ENCODE results near the gene TUBGCP3.
A peak's percentile ranks its signal among the peaks of the same experiment; 100 is the strongest.

The TUBGCP3 gene

DNA sequence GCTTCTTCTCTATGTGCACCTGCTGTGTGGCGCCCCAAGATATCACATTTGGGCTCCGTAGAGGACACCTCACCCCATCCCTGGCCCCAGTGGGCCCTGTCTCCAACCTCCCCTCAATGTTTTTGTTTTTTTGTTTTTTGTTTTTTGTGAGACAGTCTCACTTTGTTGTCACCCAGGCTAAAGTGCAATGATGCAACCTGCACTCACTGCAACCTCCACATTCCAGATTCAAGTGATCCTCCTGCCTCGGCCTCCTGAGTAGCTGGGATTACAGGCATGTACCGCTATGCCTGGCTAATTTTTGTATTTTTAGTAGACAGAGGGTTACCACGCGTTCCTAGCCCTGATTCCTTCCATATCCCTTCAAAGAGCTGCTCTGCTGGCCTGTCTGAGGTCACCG is 26.9 kb upstream of the TUBGCP3 start:
- no peak for DNase-seq (ENCODE audit: low spot score)
- TF ChIP-seq, protein P1, sequence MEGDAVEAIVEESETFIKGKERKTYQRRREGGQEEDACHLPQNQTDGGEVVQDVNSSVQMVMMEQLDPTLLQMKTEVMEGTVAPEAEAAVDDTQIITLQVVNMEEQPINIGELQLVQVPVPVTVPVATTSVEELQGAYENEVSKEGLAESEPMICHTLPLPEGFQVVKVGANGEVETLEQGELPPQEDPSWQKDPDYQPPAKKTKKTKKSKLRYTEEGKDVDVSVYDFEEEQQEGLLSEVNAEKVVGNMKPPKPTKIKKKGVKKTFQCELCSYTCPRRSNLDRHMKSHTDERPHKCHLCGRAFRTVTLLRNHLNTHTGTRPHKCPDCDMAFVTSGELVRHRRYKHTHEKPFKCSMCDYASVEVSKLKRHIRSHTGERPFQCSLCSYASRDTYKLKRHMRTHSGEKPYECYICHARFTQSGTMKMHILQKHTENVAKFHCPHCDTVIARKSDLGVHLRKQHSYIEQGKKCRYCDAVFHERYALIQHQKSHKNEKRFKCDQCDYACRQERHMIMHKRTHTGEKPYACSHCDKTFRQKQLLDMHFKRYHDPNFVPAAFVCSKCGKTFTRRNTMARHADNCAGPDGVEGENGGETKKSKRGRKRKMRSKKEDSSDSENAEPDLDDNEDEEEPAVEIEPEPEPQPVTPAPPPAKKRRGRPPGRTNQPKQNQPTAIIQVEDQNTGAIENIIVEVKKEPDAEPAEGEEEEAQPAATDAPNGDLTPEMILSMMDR (IDR thresholded peaks at IDR 0.05; ENCODE audit: extremely low read depth, missing control alignments), result no peak

DNA sequence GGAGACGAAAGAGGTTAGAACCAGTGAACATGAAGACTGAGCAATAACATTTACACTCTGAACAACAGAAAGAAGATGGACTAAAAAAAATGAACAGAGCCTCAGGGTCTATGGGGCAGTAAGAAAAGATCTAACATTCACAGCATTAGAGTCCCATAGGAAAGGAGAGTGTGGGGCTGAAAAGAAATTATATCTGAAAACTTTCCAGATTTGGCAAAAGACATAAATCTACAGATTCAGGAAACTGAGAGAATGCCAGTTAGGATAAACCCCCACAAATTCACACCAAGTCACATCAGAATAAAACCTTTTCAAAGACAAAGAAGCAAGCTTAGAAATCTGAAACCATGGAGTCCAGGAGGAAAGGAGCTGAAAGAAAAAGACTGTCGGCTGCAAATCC is 20.3 kb upstream of the TUBGCP3 start:
- TF ChIP-seq, protein P1 (IDR thresholded peaks at IDR 0.05; ENCODE audit: extremely low read depth, missing control alignments), result no peak

DNA sequence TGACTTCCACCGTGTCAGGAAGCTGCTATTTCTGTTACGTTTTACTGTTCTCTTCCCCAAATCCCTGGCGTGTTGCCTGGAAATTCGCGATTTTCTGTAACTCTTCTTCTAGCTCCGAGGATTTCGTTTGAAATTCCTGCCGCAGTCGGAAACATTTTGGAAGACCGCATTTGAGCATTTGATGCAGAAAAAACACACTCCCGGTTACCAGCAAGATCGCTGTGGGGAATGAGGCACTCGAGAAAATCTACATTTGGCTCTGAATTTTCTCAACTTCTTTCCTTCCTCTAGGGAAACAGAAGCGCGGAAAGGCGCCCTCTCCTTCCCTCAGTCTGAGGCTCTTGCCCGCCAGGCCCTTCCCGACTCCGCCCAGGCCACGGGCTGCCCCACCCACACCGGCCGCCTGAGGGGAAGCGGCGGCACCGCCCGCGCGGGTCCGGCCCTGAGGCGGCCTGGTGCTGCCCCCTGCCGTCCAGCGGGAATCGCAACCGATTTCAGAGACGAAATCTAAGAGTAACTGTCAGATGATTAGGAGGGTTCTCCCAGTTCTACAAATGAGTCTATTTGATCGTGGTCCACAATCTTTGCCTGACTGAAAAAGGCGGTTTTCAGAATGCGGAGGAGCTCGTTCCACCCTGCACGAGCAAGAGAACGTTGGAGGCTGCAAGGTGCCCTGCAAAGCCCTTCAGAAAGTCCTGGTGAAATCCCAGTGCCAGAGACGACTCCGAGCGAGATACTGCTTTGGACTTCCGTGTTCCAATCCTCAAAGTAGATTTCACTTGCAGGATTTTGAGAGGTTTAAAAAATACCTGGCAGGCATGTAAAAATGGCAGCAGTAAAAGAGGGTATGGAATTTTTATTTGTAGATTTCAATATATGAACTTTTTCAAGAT is 18.4 kb upstream of the TUBGCP3 start:
- DNase-seq (ENCODE audit: low spot score), result peak; percentile 94
- TF ChIP-seq, protein P1 (IDR thresholded peaks at IDR 0.05; ENCODE audit: extremely low read depth, missing control alignments), result peak; percentile 80

More for the DNA sequence above, 20.3 kb upstream of the TUBGCP3 start:
- DNase-seq (ENCODE audit: low spot score), result no peak

DNA sequence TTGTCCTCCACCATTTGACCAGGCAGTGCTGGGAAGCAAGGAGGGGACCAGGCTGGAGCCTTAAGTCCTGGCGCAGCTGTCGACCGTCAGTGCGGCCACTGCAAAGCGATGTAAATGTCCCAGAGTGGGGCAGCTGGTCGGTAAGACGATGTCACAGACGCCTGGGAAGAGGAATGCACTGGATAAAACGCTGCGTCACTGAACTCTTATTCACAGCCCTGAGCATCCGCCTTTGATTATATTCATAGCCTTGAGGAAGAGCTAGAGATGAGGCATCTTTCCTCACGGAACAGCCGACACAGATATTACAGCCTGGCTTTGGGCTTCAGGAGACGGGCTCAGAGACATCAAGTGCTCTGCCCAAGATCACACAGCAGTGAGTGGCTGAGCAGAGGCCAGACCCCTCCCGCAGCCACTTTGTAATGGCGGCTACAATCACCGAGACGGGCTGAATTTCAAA is 17.6 kb upstream of the TUBGCP3 start:
- DNase-seq (ENCODE audit: low spot score), result no peak
- TF ChIP-seq, protein P1 (IDR thresholded peaks at IDR 0.05; ENCODE audit: extremely low read depth, missing control alignments), result no peak

DNA sequence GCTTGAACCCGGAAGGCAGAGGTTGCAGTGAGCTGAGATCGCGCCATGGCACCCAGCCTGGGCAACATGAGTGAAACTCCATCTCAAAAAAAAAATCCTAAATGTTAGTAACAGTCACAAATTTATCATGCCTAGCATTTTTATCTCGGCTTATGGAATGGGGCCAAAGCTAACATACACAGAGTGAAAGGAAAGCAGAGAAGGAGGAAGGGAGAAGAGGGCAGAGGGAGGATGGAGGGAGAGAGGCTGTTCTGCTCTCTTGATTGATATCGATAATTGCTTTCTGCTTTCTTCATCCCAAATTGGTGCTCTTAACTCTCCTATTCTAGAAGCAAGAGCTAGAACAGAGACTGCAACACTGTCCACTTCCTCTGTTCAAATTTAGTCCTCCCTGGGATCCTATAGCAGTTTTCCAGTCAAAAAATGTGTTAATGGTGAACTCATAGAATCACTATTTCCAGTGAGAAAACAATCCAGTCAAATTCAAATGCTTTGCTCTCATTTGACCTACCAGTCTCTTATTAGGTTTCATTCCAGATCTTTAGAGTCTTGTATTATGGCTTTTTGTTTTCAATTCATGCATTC is 15.8 kb upstream of the TUBGCP3 start:
- no peak for DNase-seq (ENCODE audit: low spot score)
- TF ChIP-seq, protein P1 (IDR thresholded peaks at IDR 0.05; ENCODE audit: extremely low read depth, missing control alignments), result no peak

DNA sequence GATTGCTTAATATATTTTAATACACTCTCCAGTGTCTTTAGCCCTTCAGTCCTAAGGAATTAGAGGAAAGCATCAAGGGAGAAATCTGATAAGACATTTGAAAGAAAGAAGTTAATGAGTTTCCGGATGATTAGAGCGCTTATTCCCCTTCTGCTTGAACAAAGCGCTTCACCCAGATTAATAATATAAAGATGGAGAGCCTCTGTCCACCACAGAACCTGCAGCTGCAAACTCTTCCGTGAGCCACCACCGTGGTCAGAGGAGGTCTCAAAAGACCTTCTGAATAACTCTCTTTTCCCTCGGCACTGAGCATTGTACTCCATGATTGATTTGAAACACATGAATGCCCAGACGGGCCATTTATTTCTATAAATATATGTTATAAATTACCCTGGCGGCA is 14.2 kb upstream of the TUBGCP3 start:
- TF ChIP-seq, protein P1 (IDR thresholded peaks at IDR 0.05; ENCODE audit: extremely low read depth, missing control alignments), result no peak
- no peak for DNase-seq (ENCODE audit: low spot score)

DNA sequence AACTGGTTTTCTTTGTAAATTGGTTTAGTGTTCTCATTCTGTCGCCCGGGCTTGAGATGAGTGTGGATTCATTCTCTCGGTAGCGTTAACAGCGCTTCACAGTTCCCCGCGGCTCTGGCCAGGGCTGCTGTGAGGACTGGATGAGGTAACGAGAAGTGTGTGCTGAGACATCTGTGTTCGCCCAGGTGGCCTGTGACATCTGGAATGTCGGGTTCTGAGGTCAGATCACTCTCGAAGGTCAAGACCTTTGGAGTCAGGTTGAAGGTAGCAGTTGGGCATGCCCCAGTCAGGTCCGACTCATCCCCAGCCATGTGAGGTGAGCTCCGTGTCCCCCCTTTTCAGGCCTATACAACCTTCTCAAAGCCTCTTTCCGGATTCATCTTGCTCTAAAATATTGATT is 13.4 kb upstream of the TUBGCP3 start:
- no peak for DNase-seq (ENCODE audit: low spot score)
- TF ChIP-seq, protein P1 (IDR thresholded peaks at IDR 0.05; ENCODE audit: extremely low read depth, missing control alignments), result no peak
